HG03457 (cell line): ENCODE measurements around the gene CENPU.

Source experiments
- ATAC-seq: cut with Tn5 transposase; IDR thresholded peaks from one replicate; pipeline ENCODE4 v1.9.1; 2021; ENCODE audit warnings: moderate number of reproducible peaks; ENCODE audit not compliant: unreplicated experiment

The CENPU gene

GRCh38 chr4:184713887-184714286 lies 20.0 kb downstream of the CENPU start:
- ATAC-seq = no peak

GRCh38 chr4:184712322-184712721 lies 21.6 kb downstream of the CENPU start:
- no peak for ATAC-seq

GRCh38 chr4:184706453-184706852 lies 27.4 kb downstream of the CENPU start:
- ATAC-seq = no peak

GRCh38 chr4:184705692-184706091 lies 28.2 kb downstream of the CENPU start:
- no peak for ATAC-seq

- no peak for ATAC-seq
These were observed 31.8 kb downstream of the CENPU start for GRCh38 chr4:184702114-184702513.

GRCh38 chr4:184699941-184700340 lies 34.0 kb downstream of the CENPU start:
- ATAC-seq = no peak

- ATAC-seq = no peak
These were observed 35.9 kb downstream of the CENPU start for GRCh38 chr4:184697956-184698355.

- ATAC-seq = no peak
These were observed 38.6 kb downstream of the CENPU start for GRCh38 chr4:184695178-184695896.

GRCh38 chr4:184694412-184694956 lies 39.4 kb downstream of the CENPU start:
- ATAC-seq = no peak

GRCh38 chr4:184693056-184693455 lies 40.8 kb downstream of the CENPU start:
- no peak for ATAC-seq

GRCh38 chr4:184689681-184690080 lies 44.2 kb downstream of the CENPU start:
- no peak for ATAC-seq

- no peak for ATAC-seq
These were observed 45.4 kb downstream of the CENPU start for GRCh38 chr4:184688447-184688846.

GRCh38 chr4:184688005-184688404 lies 45.9 kb downstream of the CENPU start:
- no peak for ATAC-seq

- ATAC-seq = no peak
These were observed 49.3 kb downstream of the CENPU start for GRCh38 chr4:184684491-184685189.

GRCh38 chr4:184681916-184682315 lies 52.0 kb downstream of the CENPU start:
- no peak for ATAC-seq

- ATAC-seq = no peak
These were observed 53.2 kb downstream of the CENPU start for GRCh38 chr4:184680698-184681097.

GRCh38 chr4:184675821-184676492 lies 57.9 kb downstream of the CENPU start:
- no peak for ATAC-seq

GRCh38 chr4:184675018-184675417 lies 58.9 kb downstream of the CENPU start:
- no peak for ATAC-seq

- ATAC-seq = no peak
These were observed 59.9 kb downstream of the CENPU start for GRCh38 chr4:184674011-184674410.

GRCh38 chr4:184672741-184673140 lies 61.2 kb downstream of the CENPU start:
- no peak for ATAC-seq

- no peak for ATAC-seq
These were observed 62.8 kb downstream of the CENPU start for GRCh38 chr4:184671101-184671500.

GRCh38 chr4:184669251-184669650 lies 64.6 kb downstream of the CENPU start:
- ATAC-seq = no peak
